Myocyte (in vitro differentiated cells): Measurements from ENCODE around the gene FEZF2. TPM values are rescaled to one million over a fixed set of nuclear protein-coding genes. Genes with fewer than 3 reads are reported as not detected.

Experiments used
- DNase-seq: peaks from one replicate; pipeline ENCODE4 v3.0.0-alpha.2; 2012; ENCODE audit warnings: low read depth
- total RNA-seq: library from RNA; depleted of rRNA; stranded (reverse); fragments of >200 nt; gene quantifications from 2 replicates; pipeline ENCODE4 v1.2.3, GENCODE V29; 2014

The FEZF2 gene
- total RNA-seq, 1 donor from 2014 or later = not detected

GRCh38 chr3:62373714-62374333 is 474 bp upstream of the FEZF2 start:
- DNase-seq = no peak

- DNase-seq = no peak
These were observed 719 bp downstream of the FEZF2 start for GRCh38 chr3:62372621-62373041.

GRCh38 chr3:62371720-62372591 is 1.4 kb downstream of the FEZF2 start:
- no peak for DNase-seq

- DNase-seq = no peak
These were observed 2.3 kb downstream of the FEZF2 start for GRCh38 chr3:62370858-62371719.

GRCh38 chr3:62370112-62370857 is 3.1 kb downstream of the FEZF2 start:
- DNase-seq = no peak

GRCh38 chr3:62369476-62369743 is 3.9 kb downstream of the FEZF2 start:
- DNase-seq = no peak

- no peak for DNase-seq
These were observed 4.5 kb downstream of the FEZF2 start for GRCh38 chr3:62368705-62369475.

GRCh38 chr3:62368290-62368704 is 5.1 kb downstream of the FEZF2 start:
- no peak for DNase-seq

- no peak for DNase-seq
These were observed 5.6 kb downstream of the FEZF2 start for GRCh38 chr3:62367763-62368195.

GRCh38 chr3:62366126-62366484 is 7.2 kb downstream of the FEZF2 start:
- no peak for DNase-seq

GRCh38 chr3:62365391-62366125 is 7.8 kb downstream of the FEZF2 start:
- DNase-seq = no peak

- DNase-seq = no peak
These were observed 9.2 kb downstream of the FEZF2 start for GRCh38 chr3:62364191-62364590.

- DNase-seq = no peak
These were observed 10.1 kb downstream of the FEZF2 start for GRCh38 chr3:62363275-62363674.

GRCh38 chr3:62361824-62362223 is 11.5 kb downstream of the FEZF2 start:
- no peak for DNase-seq

GRCh38 chr3:62361261-62361660 is 12.1 kb downstream of the FEZF2 start:
- no peak for DNase-seq

GRCh38 chr3:62359531-62359930 is 13.8 kb downstream of the FEZF2 start:
- no peak for DNase-seq

- DNase-seq = no peak
These were observed 17.0 kb downstream of the FEZF2 start for GRCh38 chr3:62356356-62356755.

GRCh38 chr3:62355703-62356102 is 17.6 kb downstream of the FEZF2 start:
- no peak for DNase-seq

- no peak for DNase-seq
These were observed 29.6 kb downstream of the FEZF2 start for GRCh38 chr3:62343755-62344154.

GRCh38 chr3:62335196-62335595 is 38.2 kb downstream of the FEZF2 start:
- DNase-seq = no peak
